Stimulated activated naive CD8-positive, alpha-beta T cell treated with anti-CD3 and anti-CD28 coated beads, Interleukin-15, Interleukin-2, amounts not matched to agents 100 U/mL and 50 U/mL, for 24 hours (primary cell): ENCODE data around the gene ARX.

ENCODE experiments used
- ATAC-seq: fragments of 150-1000 bp; cut with Tn5 transposase; one replicate; pipeline ENCODE4 v1.10.0; 2021
- DNase-seq: peaks from one replicate; pipeline ENCODE4 v3.0.0; 2021

The ARX gene

DNA sequence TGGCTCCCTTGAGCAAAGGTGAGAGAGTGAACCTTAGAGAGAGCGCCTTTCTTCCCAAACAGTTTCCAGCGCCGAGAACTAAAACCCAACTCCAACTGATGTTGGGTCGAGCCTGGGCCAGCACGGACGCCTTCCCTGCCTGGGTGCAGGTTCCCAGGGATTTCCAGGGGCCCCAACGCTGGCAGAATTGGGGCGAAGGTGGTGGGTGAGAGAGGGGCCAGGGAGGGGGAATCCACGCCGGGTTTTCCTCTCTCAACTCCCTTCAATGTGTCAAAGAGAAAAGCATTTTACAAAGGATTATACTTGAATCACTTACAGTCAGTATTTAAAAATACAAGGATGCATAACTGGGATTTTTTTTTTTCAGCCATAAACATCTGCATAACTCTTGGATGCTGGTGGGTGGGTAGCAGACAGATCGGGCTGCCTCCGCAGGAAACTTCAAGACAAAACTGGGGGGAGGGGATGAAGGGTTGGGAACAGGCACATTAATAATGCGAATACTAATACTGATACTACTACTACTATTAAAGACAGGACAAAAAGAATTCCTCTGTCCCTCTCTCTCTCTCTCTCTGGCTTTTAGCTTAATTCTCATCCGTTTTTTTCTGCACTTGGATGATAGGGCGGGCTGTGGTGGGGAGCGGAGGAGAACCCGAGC is 1.3 kb upstream of the ARX start:
- ATAC-seq (no peak), DNase-seq (no peak)

DNA sequence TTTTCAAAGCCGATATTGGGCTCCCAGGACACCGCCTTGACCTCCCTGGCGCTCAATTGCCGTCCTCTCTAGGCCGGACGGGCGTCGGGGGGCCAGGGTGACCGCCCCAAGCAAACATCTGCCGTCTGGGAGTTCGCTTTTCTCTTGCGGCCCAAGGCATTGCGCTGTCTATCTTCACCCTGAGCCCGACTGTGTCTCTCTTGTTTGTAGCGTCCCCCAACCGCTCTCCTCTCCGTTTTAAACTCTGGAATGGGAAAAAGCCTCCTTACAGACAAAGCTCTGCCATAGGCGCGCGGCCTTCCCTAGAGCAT is 551 bp upstream of the ARX start:
- no peak for ATAC-seq

DNA sequence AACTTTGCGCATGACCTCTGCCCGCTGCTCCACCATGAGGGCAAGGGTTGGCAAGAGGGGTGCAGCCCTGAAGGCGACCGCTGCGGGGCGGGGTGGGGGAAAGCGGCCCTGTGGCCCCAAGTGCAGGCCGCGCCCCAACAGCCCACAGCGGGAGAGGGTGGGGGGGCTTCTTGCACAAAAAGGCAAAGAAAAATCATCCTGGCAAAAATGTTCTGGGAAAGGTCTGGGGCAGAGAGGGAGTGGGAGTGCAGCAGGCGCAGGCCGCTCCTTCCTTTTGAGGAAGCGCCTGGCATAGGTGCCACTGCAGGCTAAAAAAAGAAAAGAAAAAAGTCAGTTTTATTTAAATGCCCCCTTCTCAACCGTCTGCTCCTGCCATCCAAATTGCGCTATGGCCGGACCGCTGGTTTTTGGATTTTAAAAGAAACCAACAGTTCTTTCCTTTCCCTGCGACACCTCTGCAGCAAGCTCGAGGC is 1.4 kb downstream of the ARX start:
- DNase-seq (no peak), ATAC-seq (no peak)

More for the DNA sequence above, 551 bp upstream of the ARX start:
- DNase-seq = no peak

DNA sequence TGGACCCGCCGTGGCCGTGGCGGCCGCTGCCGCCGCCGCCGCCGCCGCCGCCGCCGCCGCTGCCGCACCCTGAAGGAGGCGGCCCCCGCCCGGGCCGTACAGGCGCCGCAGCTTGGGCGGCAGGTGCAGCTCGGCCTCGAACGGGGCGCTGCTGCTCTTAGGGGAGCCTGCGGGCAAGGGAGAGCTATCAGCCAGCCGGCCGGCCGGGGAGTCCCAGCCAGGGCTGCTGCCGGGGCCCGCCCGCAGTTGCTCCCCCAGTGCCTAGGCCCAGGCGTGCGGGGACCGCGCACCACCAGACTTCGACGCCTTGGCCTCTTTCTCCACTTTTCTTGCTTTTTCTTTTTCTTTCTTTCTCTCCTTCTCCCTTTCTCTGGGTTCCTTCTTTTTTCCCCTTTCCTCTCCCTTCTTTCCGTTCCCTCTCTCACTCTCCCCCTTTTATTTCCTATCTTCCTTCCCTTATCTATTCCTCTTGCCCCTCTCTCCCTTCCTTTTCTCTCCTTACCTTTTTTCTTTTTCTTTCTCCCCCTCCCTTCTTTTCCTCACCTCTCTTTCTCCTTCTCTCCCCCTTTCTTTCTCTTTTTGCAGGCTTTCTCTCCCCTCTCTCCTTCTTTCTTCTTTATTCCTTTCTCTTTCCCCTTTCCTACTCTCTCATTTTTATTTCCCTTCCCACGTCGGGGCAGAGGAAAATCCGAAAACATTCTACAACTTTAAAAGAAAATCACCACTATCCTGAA is 2.0 kb downstream of the ARX start:
- DNase-seq = no peak
- no peak for ATAC-seq

DNA sequence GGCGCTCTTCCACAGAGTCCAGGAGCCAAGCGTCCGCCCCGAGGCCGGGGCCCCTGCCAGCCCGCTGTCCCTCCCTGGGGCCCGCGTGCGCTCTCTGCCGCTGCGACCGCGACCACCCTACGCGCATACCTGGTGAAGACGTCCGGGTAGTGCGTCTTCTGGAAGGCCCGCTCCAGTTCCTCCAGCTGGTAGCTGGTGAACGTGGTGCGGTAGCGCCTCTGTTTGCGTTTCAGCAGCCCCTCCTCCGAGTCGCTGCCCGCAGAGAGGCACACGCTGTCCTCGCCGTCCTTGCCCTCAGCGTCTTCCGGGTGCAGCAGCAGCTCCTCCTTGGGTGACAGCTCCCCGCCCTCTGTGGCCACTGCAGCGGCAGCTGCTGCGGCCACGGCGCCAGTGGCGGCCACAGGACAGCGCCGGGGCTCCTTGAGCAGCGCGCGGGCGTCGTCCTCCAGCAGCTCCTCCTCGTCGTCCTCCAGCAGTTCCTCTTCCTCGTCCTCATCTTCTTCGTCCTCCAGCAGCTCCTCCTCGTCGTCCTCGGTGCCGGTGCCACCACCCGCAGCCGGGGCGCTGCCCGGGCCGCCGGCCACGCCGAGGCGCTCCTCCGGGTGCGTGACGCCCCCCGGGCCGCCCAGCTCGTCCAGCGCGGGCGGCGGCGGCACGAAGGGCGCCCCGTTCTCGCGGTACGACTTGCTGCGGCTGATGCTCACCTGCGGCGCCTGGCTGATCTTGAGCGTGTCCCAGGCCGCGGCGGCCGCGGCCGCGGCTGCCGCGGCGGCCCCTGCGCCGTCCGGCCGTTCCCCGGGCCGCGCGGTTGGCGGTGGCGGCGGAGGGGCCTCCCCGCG is 2.8 kb downstream of the ARX start:
- no peak for DNase-seq

DNA sequence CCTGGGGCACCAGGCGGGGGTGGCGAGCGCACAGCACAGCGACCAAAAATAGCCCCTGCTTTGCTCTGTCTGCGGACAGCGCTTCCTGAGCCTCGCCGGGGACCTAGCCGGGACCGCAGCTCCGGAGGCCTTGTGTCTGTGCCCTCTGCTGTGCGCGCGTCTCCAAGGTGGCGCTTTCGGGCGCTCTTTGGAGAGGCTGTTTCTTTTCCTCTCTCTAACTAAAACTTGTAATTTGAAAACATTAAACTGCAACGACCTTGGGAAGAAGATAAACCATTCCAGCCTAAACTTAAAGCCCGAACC is 3.4 kb downstream of the ARX start:
- ATAC-seq (no peak), DNase-seq (no peak)

More for the DNA sequence above, 2.8 kb downstream of the ARX start:
- ATAC-seq = no peak

DNA sequence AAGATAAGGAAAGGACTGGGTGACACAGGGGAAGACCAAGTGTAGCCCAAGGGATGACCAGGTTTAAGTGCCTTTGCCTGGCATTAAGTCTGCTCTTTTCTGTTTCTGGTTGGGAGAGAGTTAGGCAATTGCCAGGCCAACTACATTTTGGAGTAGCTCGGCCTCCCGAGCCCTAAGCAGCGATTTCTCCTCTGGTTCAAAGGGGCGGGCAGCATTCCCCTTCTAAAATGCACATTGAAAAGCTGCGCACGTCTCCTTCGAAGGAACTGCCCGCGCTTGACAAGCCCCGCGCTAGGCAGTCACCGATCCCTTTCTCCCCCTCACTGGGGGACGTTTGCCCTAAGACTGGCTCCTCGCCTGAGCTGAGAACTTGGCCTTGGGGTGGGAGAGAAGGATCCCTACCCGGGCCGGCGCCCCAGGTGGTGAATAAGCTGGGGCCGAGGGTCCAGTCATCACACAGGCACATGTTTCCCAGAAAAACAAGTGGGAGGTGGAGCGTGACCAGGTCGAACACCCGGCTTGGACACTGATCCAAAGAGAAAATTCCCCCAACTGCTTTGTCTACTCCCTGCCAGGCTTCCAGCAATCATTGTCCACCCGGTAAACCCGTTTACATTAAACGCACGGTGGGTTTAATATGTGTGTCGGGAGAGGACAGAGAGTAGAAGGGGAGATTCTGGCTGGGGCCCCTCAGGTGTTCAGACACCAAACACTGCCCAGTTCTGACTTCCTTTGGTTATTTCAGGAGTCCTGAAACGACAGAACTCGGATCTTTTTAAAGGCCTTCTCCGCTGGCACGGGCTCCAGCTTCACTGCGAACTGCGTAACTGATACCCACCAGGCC is 4.0 kb downstream of the ARX start:
- ATAC-seq = no peak

DNA sequence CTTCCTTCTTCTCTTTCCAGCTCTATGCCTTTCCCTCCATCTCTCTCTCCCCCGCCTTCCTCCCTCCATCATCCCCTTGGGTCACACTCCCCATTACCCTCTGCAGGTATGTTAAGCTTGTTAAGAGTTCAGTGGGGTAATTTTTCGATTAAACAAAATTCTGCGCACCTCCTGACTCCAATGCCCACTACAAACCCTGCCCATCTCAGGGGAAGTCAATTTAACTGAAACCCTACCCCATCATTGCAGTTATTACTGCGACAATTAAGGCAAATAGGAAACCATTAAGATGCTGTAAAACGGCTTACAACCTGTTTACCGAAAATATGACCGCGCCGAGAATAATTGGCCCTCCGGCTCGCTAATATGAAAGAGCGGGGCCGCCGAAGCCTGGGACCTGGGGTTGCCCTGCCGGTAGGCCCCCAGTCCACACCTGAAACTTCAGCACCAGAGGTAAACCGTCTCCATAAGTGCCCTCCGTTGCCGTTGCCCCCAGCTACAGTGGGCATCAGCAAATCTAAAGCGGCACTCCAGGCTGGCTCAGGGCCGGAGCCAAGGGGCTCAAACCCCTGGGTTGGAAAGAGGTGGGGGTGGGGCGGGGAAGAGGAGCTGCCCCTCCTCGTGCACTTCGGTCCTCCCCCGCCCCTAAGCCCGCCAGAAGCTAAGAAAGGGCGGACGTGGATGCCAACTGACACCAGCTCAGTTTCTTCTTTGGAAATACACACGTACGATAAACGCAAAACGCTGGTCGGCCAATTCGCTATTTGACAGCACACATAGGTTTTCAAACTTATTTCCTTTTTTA is 4.8 kb downstream of the ARX start:
- no peak for ATAC-seq
- DNase-seq = no peak

More for the DNA sequence above, 4.0 kb downstream of the ARX start:
- no peak for DNase-seq

DNA sequence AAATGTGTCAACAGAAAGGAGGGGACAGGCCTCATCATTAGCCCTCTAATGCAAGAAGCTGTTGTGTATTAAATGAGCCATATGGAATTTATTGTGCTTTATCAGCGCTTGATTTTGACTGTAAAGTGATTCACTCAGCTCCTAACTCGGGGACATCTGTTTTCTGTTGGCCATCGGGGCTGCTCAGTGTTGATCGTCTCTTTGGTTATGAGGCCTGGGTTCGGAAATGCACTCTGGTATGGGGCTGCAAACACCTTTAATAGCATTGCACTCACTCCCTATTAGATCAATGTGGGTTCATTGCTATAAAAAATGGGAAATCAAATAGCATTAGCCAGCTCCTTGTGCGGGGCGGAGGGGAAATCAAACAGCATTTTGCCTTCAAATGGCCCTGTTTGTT is 6.4 kb downstream of the ARX start:
- ATAC-seq (no peak), DNase-seq (no peak)

DNA sequence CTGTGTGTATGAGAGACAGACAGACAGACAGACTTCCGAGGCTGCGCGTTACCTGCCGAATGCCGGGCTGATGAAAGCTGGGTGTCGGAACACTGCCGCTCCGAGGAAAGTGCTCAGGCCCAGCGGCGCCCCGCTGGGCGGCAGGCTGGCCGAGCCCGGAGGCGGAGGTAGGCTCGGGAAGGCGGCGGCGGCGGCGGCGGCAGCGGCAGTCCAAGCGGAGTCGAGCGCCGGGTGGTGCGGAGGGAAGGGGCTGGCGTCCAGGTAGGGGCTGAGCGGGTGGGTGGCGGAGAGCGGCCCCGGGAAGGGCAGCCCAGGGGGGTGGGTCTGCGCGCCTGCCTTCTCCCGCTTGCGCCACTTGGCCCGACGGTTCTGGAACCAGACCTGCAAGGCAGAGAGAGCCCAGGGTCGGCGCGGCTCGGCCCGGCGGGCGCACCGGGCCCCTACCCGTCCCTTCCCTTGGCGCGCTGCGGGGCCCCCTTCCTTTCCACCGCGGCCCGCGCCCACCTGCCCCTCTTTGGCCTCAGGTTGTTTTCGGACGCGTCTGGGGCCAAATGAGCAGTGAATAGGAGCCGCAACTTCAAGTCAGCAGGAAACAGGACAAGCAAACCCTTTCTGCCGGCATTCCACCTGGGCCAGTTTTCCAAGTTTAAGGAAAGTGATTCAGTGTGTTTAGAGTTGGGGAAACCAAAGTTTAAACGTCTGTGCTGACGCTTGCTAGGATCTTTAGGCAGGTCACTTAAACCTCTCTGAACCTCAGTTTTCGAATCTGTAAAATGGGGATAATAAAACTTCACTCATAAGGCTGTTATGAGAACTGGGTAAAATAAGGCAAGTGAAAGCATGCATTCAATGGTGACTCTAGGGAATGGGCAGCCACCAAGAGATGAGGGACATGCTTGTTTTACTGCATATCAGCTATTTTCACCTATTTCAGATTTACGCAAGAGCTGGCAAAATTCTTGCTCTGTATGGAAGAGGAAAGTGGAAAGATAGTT is 8.4 kb downstream of the ARX start:
- no peak for ATAC-seq
- DNase-seq = no peak

DNA sequence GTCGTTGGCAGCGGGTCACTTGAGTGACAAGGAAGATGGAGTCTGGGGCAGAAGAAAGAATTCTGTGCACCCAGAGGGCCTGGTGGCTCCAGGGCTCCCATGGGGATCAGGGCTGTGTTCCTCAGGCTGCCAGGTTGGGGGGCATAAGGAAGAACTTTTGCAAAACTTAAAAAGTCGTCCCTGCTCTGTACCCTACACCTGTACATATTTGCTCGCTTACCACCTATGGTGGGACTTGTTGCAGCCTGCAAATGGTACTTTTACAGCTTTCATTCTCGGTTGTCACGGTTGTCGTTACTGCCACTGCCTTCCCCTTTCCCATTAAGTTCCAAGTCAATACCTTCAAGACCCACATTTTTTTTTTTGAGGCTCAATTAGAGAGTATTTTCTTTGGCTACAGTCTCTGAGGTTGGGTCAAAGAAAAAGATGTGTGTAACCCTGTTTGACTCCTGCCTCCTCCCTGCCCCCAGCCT is 9.1 kb downstream of the ARX start:
- DNase-seq (no peak), ATAC-seq (no peak)

DNA sequence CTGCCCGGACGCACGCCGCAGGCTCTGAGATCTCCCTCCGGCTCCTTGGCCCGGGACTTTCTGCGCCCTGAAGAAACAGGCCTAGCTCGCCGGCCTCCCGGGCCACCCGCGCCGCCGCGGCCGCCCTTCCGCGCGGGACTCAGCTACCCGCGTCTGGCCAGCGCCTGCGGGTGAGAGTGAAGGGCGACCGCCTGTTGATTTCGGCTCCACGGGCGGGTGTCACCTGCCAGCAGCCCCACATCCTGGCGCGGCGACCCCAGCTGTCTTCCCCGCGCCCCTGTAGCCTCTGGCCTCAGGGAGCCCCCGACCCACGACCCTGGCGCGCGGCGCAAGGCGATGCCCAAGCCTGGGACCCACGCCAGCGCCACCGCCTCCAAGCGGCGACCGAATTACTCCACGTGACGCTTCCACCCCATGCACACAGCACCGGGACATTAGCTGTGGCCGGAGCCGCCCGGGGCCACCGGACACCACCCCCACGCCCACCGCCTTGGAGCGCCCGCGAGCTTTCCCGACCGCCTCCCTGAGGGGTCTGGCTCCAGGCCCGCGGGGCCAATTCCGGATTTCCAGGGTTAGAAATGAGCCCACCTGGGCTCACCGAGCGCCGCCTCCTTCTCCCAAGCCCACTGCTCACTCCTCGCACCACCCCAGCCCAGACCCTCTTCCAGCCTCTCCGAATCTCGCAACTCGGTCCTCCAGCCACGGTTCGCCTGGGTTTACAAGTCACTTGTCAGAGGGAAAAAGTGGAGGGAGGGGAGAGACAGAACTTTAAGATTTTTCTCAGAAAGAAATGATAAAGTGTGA is 10.2 kb downstream of the ARX start:
- ATAC-seq (no peak), DNase-seq (no peak)

DNA sequence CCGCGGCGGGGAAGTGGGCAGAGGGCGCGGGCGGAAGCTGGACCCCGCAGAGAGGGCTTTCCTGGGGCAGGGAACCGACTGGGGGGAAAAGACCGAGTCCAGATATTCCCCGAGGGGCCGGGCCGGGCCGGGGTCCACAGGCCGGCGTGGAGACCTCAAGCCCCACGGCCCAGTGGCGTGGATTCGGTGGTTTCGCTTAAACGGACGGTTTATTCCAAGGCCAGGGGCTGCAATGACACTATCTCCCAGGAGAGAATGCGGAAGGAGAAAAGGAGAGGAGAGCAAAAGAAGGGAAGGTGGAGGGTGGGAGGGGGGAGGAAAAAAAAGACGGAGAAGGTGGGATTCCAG is 10.8 kb downstream of the ARX start:
- no peak for ATAC-seq
- no peak for DNase-seq

DNA sequence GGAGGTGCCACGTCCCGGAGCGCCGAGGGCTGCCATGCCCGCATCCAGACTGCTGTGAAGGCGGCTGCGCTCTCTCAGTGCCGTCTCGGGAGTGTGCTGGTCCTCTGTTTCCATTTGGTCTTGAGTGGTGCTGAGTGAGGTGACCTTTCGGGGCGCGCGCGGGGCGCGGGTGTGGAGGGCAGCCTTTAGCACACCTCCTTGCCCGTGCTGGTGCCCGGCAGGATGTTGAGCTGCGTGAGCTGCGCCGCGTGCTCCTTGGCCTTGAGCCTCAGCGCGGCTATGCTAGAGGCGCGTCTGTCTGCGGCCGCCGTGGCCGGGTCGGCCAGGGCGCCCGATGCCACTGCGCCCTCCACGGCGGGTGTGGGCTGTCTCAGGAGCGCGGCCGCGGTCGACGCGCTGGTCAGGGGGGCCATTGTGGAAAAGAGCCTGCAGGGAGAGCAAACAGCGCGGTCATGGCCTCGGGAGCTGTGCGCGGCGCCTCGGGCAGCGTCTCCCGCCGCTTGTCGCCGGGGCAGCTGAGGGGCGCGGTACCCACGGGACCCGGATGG is 11.2 kb downstream of the ARX start:
- ATAC-seq (peak; percentile 23), DNase-seq (no peak)

DNA sequence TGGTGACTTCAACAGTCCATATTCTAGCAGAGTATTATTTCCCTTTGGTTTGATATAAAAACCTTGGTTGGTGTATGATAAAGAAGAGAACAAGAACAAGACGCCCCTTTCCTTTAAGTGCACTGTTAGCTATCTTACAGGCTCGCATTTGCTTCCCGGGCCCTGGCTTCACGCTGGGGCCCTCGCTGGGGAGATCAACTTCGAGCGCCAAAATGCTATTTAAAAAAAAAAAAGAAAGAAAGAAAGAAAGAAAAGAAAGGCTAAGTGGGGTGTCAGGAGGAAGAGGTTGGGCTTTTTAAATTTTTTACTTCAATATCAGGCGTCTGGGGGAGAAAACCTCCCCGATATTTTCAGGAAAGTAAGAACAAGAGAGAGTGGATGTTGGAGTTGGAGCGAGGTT is 11.7 kb downstream of the ARX start:
- DNase-seq (no peak), ATAC-seq (no peak)

DNA sequence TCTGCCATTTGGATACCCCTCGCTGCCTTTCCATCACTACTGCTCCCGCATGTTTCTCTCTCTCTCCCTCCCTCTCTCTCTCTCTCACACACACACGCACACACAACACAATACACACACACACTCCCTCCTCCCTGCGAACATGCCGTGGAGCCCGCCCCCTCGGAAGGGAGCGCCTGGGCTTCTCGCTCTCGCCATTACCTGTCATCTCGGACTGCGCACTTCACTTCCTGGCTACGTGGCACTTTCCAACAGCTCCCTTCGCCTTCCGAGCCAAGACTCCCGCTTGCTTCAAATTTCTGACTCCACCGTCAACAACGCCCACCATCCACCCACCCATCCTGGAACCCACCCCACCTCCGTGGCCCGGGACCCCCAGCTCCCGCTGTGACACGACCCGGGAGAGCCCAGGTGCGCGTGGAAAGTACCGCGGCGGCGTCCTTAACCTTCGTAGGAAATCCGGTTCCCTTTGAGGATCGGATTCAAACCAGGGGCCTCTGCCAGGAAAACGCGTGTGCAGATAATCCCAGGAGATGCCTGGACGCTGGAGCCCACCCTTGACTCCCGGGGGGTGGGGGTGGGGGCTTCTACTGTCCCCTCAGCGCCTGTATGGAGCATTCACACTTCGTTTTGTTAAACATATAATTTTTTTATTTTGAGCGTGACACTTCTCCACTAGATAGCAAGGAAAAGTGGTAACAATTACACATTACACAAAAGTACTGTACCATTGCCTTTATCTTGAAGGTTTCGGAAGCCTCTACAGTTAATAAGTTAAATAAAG is 12.5 kb downstream of the ARX start:
- DNase-seq (no peak), ATAC-seq (no peak)

DNA sequence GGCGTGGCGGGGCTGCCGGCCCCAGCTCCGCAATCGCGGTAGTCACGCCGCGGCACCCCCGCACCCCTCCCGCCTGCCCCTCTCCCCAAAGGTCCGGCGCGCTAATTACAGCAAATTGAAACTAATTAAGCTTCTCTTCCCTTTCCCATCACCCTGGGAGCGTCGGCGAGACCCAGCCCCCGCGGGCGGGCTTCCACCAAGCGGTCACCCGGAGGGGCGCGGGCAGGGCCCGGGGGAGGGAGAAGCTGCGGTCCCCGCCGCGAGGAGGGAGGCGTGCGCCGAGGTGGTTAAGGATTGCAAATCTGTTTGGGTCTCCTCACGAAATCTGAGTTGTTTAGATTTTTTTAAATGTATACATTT is 13.1 kb downstream of the ARX start:
- ATAC-seq (no peak), DNase-seq (no peak)
